ENCODE data around the gene SAMM50.

- TF ChIP-seq CTCF (IDR thresholded peaks at IDR 0.05 in 4 of 5, conservative IDR thresholded peaks at IDR 0.05 in 1 of 5) (no peak), POLR2A (IDR thresholded peaks at IDR 0.05) (no peak)
Measured at GRCh38 chr22:44004104-44004460, 48.8 kb downstream of the SAMM50 start.

Data from gastrocnemius medialis (tissue), 4 donors.